ENCODE results near the gene INTS13.
"Not testable (repeated sequence)": the region's sequence is repeated elsewhere in the genome, so short reads cannot be mapped to it uniquely, and the experiment has no call there.

Gene INTS13, protein sequence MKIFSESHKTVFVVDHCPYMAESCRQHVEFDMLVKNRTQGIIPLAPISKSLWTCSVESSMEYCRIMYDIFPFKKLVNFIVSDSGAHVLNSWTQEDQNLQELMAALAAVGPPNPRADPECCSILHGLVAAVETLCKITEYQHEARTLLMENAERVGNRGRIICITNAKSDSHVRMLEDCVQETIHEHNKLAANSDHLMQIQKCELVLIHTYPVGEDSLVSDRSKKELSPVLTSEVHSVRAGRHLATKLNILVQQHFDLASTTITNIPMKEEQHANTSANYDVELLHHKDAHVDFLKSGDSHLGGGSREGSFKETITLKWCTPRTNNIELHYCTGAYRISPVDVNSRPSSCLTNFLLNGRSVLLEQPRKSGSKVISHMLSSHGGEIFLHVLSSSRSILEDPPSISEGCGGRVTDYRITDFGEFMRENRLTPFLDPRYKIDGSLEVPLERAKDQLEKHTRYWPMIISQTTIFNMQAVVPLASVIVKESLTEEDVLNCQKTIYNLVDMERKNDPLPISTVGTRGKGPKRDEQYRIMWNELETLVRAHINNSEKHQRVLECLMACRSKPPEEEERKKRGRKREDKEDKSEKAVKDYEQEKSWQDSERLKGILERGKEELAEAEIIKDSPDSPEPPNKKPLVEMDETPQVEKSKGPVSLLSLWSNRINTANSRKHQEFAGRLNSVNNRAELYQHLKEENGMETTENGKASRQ

DNA sequence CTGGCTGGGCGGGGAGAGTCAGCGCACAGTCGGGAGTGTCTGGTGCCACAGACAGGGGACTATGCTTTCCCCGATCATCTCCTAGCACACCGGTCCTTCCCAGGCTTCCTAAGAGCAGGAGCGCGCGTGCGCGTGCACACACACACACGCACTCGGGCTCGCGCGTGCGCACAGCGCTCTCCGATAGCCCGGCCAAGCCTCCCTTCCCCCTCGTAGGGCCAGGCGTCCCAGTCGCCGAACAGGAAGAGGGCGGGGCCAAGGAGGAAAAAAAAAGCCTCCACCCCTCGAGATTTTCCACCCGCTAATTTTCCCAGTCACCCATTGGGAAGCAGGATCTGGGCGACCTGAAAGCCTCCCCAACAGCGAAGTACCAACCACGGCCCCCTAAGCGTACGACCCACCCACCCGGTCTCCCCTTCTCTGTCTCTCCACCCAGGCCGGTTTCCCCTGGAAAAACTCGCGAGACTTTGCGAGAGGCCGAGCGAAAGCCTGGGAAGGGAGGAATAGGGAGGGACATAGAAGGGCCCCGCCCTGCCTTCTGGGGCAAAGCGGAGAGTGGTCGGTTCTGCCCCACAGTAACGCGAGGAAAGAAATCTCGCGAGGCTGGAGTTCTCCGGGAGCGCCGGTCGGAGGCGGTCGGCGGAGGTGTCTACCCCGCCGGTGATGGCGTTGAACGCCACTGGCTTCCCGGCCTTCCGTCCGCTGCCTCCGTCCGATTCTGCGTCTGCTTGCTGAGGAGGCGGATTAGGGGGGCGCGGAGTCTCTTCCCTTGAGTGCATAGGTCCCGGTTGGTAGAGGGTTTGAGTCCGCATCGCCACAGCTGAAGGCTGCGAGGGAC, at the start of gene INTS13, which contains the start of gene FGFR1OP2:
Gene INTS13 (minus strand): TSS at position 119 of the 838 bp plus-strand sequence. CDS start 1,178 bp downstream, outside the sequence.
Gene FGFR1OP2 (plus strand): TSS at position 608 of the 838 bp plus-strand sequence. CDS start 15,689 bp downstream, outside the sequence.
- peak; percentile 99 for DNase-seq
- Mint-ChIP-seq H3K27me3 (no peaks in the 10 kb centered on the region), H3K4me1 (peaks cover 53% of the 10 kb centered on the region), H3K36me3 (peaks cover 34% of the 10 kb centered on the region), H3K4me3 (peak within 1 kb of the TSS; percentile 89), H3K9me3 (no peaks in the 10 kb centered on the region), H3K27ac (peak within 1 kb of the TSS; percentile 99)
- CTCF ChIA-PET, result interaction anchor here (0.6 to 1.2 kb wide), 3 partner anchors 53 to 108 kb away, joined by 3 read pairs; no protein-coding TSS in a partner anchor

DNA sequence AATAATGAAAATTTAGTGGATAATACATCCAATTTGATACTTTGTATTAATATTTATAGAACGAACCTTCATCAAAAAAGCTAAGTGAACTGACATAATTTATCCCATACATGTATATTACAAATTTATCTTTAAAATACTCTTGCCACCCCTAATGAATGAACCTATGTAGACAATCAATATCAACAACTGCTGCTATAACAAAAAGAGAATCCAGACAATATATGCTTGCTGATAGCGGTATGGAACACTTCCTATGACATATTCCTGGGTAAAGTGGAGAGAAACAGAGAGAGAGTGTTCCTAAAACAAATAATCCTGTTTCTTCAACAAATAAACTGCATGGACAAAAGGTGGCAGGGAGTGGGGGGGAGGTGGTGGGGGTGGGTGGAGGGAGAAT, 45.1 kb upstream of the INTS13 start:
- no peak overlapping the region for H3K4me3 Mint-ChIP-seq
- no peaks in the 10 kb centered on the region for H3K4me1 Mint-ChIP-seq
- CTCF ChIA-PET, result interaction anchor here (1.2 kb wide), 1 partner anchor 19 kb away, joined by 3 read pairs; no protein-coding TSS in a partner anchor
- H3K9me3 Mint-ChIP-seq, result no peaks in the 10 kb centered on the region
- no peaks in the 10 kb centered on the region for H3K27me3 Mint-ChIP-seq
- H3K36me3 Mint-ChIP-seq, result peaks cover 54% of the 10 kb centered on the region
- no peak overlapping the region for H3K27ac Mint-ChIP-seq
- no peak for DNase-seq

DNA sequence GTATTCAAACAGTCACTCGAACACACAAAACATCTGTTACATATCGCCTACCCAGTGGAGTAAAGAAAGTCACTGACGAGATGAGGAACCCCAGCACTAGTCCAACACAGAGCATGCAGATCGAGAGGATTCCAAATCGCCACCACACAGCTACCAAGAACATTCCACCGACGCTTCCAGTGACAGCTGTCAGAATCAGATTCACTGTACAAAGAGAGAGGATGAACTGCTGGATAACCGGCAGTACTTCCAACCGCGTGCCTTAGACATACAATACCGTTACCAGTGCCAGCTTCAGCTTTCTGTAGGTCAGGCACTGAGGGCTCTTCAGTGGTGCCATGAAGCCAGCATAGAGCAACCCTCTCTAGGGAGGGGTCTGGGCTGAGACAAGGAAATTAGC, 42.0 kb upstream of the INTS13 start:
- Mint-ChIP-seq H3K27me3 (no peaks in the 10 kb centered on the region), H3K36me3 (peaks cover 56% of the 10 kb centered on the region), H3K27ac (no peak overlapping the region), H3K4me3 (no peak overlapping the region), H3K9me3 (no peaks in the 10 kb centered on the region), H3K4me1 (peaks cover 12% of the 10 kb centered on the region)
- DNase-seq, result no peak
- CTCF ChIA-PET, result no interaction called here

DNA sequence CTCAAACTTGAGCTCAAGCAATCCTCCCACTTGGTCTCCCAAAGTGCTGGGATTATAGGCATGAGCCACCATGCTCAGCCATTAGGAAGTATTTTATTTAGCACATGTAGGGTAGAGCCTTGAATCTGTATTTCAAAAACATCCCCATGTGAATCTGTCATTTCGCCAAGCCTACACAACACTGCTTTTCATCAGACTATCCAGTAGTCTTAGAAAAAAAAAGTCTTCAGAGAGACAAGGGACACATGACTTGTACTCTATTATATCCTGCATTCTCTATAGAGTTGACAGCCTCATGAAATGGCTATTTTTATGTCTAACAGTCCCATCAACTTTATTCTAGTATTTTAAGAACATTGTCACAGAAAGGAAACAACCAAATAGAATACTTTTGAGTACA, 41.0 kb upstream of the INTS13 start:
- Mint-ChIP-seq H3K27me3 (no peaks in the 10 kb centered on the region), H3K27ac (no peak overlapping the region), H3K4me3 (no peak overlapping the region), H3K36me3 (peaks cover 56% of the 10 kb centered on the region), H3K4me1 (peaks cover 12% of the 10 kb centered on the region), H3K9me3 (no peaks in the 10 kb centered on the region)
- CTCF ChIA-PET, result no interaction called here
- no peak for DNase-seq

DNA sequence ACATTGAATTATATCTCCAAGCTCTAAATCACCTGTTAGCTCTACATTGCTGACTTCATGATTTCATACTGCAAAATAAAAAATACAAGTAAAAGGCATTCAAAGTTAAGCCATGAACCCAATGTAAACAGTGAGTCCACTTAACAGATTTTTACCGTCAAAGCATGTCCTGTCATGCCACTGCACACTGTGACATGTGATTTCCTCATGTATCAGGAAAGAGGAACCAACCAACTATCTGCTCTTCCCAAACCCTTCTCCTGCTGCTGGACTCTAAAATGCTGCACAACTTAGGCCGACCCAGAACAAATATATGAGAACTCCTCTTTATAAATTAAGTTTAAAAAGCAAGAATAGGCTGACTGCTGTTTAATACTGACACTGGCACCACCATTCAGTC, 38.9 kb upstream of the INTS13 start:
- H3K9me3 Mint-ChIP-seq, result no peaks in the 10 kb centered on the region
- CTCF ChIA-PET, result interaction anchor here (0.7 to 1.4 kb wide), 2 partner anchors 35 to 36 kb away, joined by 3 read pairs; no protein-coding TSS in a partner anchor
- peaks cover 54% of the 10 kb centered on the region for H3K36me3 Mint-ChIP-seq
- H3K27me3 Mint-ChIP-seq, result no peaks in the 10 kb centered on the region
- peaks cover 17% of the 10 kb centered on the region for H3K4me1 Mint-ChIP-seq
- no peak overlapping the region for H3K27ac Mint-ChIP-seq
- H3K4me3 Mint-ChIP-seq, result no peak overlapping the region
- DNase-seq, result no peak

DNA sequence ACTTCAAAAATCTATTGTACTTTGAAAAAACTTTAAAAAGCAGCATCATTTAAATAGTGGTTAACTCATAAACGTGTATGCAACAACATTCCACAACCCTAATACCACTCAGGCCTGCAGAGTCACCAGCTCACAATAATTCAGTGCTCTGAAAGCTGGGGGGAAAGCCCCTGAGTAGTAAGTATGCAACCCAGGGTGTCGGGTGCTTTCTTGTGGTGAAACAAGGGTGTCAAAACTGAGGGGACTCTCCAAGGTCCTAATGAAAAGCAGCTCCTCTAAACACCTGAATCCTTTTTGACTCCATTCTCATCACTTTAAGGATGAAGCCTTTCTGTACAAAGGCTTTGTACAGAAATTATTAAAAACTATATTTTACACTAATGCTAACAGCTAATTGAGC, 34.2 kb upstream of the INTS13 start:
- Mint-ChIP-seq H3K4me3 (no peak overlapping the region), H3K4me1 (peaks cover 20% of the 10 kb centered on the region), H3K27ac (peak overlapping the region; percentile 19), H3K9me3 (no peaks in the 10 kb centered on the region), H3K36me3 (peaks cover 56% of the 10 kb centered on the region), H3K27me3 (no peaks in the 10 kb centered on the region)
- CTCF ChIA-PET, result interaction anchor here (0.9 kb wide), 1 partner anchor 9 kb away, joined by 5 read pairs; no protein-coding TSS in a partner anchor
- peak; percentile 53 for DNase-seq

DNA sequence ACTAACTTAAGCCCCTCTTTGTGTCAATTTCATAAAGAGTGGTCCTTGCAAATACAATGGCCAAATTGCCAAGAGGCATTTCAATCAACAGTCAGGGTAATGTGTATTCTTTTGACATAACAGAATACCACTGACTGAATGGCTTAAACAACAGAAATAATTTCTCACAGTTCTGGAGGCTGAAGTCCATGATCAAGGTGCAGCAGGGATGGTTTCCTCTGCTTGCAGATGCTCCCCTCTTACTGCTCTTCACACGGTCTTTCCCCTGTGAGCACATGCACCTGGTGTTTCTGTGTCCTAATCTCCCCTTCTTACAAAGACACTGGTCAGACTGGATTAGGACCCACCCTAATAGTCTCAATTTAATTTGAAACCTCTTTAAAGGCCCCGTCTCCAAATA, 32.4 kb upstream of the INTS13 start:
- no peak for DNase-seq
- Mint-ChIP-seq H3K27ac (no peak overlapping the region), H3K9me3 (no peaks in the 10 kb centered on the region), H3K36me3 (peaks cover 49% of the 10 kb centered on the region), H3K4me3 (no peak overlapping the region), H3K4me1 (peaks cover 9% of the 10 kb centered on the region), H3K27me3 (no peaks in the 10 kb centered on the region)
- CTCF ChIA-PET, result no interaction called here

DNA sequence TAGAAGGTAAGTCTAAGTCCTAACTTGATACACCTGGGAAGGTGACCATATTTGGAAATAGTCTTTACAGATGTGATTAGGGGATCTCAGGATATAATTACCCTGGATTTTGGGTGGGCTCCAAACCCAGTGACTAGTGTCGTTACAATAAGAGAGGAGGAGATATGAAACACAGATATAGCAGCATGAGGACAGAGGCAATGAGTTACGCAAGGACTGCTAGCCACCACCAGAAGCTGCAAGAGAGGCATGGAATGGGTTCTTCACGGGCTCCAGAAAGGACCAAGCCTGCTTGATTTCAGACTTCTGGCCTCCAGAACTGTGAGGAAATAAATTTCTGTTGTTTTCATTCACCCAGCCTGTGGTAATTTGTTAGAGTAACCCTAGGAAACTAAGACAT, 29.1 kb upstream of the INTS13 start:
- CTCF ChIA-PET, result interaction anchor here (0.6 kb wide), 1 partner anchor 25 kb away, joined by 3 read pairs; no protein-coding TSS in a partner anchor
- peaks cover 5% of the 10 kb centered on the region for H3K4me1 Mint-ChIP-seq
- H3K4me3 Mint-ChIP-seq, result no peak overlapping the region
- H3K27ac Mint-ChIP-seq, result no peak overlapping the region
- no peak for DNase-seq
- no peaks in the 10 kb centered on the region for H3K27me3 Mint-ChIP-seq
- H3K9me3 Mint-ChIP-seq, result no peaks in the 10 kb centered on the region
- H3K36me3 Mint-ChIP-seq, result peaks cover 48% of the 10 kb centered on the region

DNA sequence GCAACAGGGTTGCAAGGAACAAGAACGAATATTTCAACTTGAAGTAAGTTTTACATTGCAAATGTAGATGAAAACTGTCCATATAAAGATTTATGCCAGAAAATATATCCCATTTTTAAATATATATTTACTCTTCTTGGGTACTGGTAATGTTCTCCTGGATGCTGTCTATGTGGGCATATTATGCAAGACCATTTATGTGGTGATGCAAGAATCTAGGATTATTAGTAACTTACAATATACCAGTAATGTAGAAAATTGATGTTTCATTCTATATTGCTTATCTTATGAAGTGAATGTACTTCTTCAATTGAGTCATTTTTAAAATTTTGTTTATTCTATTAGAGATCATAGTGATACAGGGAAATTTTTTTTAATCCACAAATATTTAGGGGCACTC, 25.6 kb upstream of the INTS13 start:
- no peak overlapping the region for H3K4me3 Mint-ChIP-seq
- H3K9me3 Mint-ChIP-seq, result no peaks in the 10 kb centered on the region
- peaks cover 2% of the 10 kb centered on the region for H3K4me1 Mint-ChIP-seq
- CTCF ChIA-PET, result no interaction called here
- peaks cover 55% of the 10 kb centered on the region for H3K36me3 Mint-ChIP-seq
- DNase-seq, result no peak
- no peaks in the 10 kb centered on the region for H3K27me3 Mint-ChIP-seq
- H3K27ac Mint-ChIP-seq, result no peak overlapping the region

DNA sequence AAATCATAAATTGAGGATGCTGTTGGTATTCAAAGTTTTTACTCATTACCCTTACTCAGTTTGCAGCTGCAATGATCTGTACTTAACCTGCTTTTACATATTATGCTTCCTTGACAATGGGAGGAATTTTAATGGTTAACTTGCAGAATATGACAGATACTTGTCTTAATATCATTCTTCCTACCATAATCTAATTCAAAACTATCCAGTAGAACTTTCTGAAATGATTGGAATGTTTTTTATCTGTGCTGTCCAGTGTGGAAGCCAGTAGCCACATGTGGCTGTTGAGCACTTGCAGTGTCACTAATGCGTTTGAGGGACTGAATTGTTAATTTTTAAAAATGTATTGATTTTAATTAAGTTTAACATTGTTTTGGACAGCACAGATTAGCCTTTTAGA, 24.0 kb upstream of the INTS13 start:
- H3K27ac Mint-ChIP-seq, result no peak overlapping the region
- H3K36me3 Mint-ChIP-seq, result peaks cover 55% of the 10 kb centered on the region
- peaks cover 2% of the 10 kb centered on the region for H3K4me1 Mint-ChIP-seq
- CTCF ChIA-PET, result no interaction called here
- H3K9me3 Mint-ChIP-seq, result no peaks in the 10 kb centered on the region
- no peaks in the 10 kb centered on the region for H3K27me3 Mint-ChIP-seq
- no peak overlapping the region for H3K4me3 Mint-ChIP-seq
- no peak for DNase-seq

DNA sequence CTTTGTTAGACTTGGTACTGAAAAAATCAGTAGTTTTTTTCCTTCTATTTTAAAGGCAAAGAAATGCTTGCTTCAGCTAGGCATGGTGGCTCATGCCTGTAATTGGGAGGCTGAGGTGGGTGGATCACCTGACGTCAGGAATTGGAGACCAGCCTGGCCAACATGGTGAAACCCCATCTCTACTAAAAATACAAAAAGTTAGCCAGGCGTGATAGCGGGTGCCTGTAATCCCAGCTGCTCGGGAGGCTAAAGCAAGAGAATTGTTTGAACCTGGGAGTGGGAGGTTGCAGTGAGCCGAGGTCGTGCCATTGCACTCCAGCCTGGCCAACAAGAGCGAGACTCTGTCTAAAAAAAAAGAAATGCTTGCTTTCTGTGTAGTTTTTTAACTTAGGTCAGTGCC, 23.6 kb upstream of the INTS13 start:
- peaks cover 57% of the 10 kb centered on the region for H3K36me3 Mint-ChIP-seq
- H3K27ac Mint-ChIP-seq, H3K9me3 Mint-ChIP-seq, H3K27me3 Mint-ChIP-seq, H3K4me1 Mint-ChIP-seq, DNase-seq, H3K4me3 Mint-ChIP-seq: not testable (repeated sequence)
- CTCF ChIA-PET, result interaction anchor here (0.6 kb wide), 1 partner anchor 107 kb away, joined by 3 read pairs; no protein-coding TSS in a partner anchor

DNA sequence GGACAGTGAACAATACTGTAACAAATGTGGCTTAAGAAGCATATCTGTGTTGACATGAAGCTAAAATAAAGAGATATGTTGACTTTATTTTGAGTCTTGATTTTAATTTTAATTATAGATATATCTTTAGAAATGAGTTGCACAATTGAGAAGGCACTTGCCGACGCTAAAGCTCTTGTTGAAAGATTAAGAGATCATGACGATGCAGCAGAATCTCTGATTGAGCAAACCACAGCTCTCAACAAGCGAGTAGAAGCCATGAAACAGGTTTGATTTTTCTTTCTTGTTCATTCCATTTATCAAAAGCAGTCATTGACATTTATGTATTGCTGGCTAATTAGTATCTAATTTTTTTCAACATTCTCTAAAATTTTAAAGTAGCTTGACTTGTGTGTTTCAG, 16.2 kb upstream of the INTS13 start:
- no peak overlapping the region for H3K4me3 Mint-ChIP-seq
- H3K9me3 Mint-ChIP-seq, result no peaks in the 10 kb centered on the region
- CTCF ChIA-PET, result no interaction called here
- H3K4me1 Mint-ChIP-seq, result peaks cover 33% of the 10 kb centered on the region
- DNase-seq, result no peak
- H3K36me3 Mint-ChIP-seq, result peaks cover 44% of the 10 kb centered on the region
- H3K27me3 Mint-ChIP-seq, result no peaks in the 10 kb centered on the region
- H3K27ac Mint-ChIP-seq, result no peak overlapping the region

DNA sequence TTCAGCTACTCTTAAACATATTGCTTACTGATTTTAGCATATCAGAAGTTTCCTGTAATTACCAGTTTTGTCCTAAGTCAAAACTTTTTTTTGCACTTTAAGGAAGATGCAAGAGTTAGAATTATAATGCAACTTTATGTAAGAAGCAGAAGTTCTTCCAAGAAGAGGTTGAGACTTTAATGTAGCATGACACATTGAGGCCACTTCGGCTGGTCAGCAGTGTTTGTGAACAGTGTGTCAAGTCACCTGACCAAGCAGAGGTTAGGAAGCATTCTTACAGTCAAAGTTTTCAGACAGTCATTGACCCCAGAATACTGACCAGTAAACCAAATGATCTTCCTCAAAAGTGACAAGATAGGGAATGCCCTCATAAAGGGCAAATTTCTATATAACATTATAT, 15.7 kb upstream of the INTS13 start:
- Mint-ChIP-seq H3K27ac (no peak overlapping the region), H3K27me3 (no peaks in the 10 kb centered on the region), H3K4me3 (no peak overlapping the region), H3K36me3 (peaks cover 48% of the 10 kb centered on the region), H3K4me1 (peaks cover 33% of the 10 kb centered on the region), H3K9me3 (peaks cover 2% of the 10 kb centered on the region)
- CTCF ChIA-PET, result no interaction called here
- no peak for DNase-seq

DNA sequence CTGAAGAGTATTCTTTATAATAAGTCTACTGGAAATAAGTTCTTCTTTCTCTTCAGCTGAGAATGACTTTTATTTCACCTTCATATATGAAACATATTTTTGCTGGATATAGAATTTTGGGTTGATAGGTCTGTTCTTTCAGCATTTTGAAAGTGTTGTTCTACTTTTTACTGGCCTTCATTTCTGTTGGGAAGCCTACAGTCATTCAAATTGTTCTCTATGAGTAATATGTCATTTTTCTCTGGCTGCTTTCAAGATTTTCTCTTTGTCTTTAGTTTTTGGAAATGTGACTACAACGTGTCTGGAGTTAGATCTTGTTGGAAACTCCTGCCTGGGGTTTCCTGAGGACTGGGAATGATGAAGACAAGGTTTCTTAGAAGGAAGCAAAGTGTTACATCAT, 10.5 kb upstream of the INTS13 start:
- CTCF ChIA-PET, result no interaction called here
- peaks cover 14% of the 10 kb centered on the region for H3K9me3 Mint-ChIP-seq
- H3K36me3 Mint-ChIP-seq, result peaks cover 64% of the 10 kb centered on the region
- H3K27me3 Mint-ChIP-seq, result no peaks in the 10 kb centered on the region
- no peak overlapping the region for H3K4me3 Mint-ChIP-seq
- no peak overlapping the region for H3K27ac Mint-ChIP-seq
- H3K4me1 Mint-ChIP-seq, result peaks cover 50% of the 10 kb centered on the region
- DNase-seq, result no peak

Data from activated naive CD4-positive, alpha-beta T cell treated with anti-CD3 and anti-CD28 coated beads, Interleukin-2, amount 10 ng/mL, durations not matched to agents 7 days and 5 days (primary cell).